Activated T-helper 1 cell treated with anti-CD3 and anti-CD28 coated beads, Interleukin-12 subunit alpha, Interleukin-12 subunit beta, Interleukin-2, Interleukin-4 antibody, amounts not matched to agents 30 ng/mL and 10 ng/mL and 1 ng/mL, durations not matched to agents 14 hours and 24 hours and 36 hours (primary cell): ENCODE results near the gene SERPIND1. TPM values are rescaled to one million over a fixed set of nuclear protein-coding genes. Genes with fewer than 3 reads are reported as not detected.
"Not testable (repeated sequence)": the region's sequence is repeated elsewhere in the genome, so short reads cannot be mapped to it uniquely, and the experiment has no call there.

Experiments used
- DNase-seq: peaks from one replicate; pipeline ENCODE4 v3.0.0; 2021; ENCODE audit warnings: low spot score
- H3K27ac Mint-ChIP-seq: one replicate; pipeline ENCODE4 v1.8.0; 2021; ENCODE audit warnings: mild to moderate bottlenecking, mixed read lengths
- H3K27me3 Mint-ChIP-seq: one replicate; pipeline ENCODE4 v1.8.0; 2022; ENCODE audit warnings: mild to moderate bottlenecking, moderate library complexity, mixed read lengths; ENCODE audit not compliant: insufficient read depth
- H3K36me3 Mint-ChIP-seq: one replicate; pipeline ENCODE4 v1.8.0; 2021; ENCODE audit warnings: low read depth, mixed read lengths
- H3K4me1 Mint-ChIP-seq: one replicate; pipeline ENCODE4 v1.8.0; 2021; ENCODE audit warnings: low read depth, mixed read lengths
- H3K4me3 Mint-ChIP-seq: one replicate; pipeline ENCODE4 v1.8.0; 2021; ENCODE audit warnings: mild to moderate bottlenecking, moderate library complexity, mixed read lengths
- H3K9me3 Mint-ChIP-seq: one replicate; pipeline ENCODE4 v1.8.0; 2021; ENCODE audit warnings: mixed read lengths
- intact Hi-C: fragments of 100-400 bp; cut with micrococcal nuclease; formaldehyde crosslinking; loops from one replicate; pipeline ENCODE4 v1.15.1; 2024
- total RNA-seq: library from RNA; stranded (reverse); gene quantifications from 2 replicates; pipeline ENCODE4 v1.2.3, GENCODE V29; 2022

SERPIND1 gene
- total RNA-seq, 1 donor from 2014 or later, result not detected

DNA sequence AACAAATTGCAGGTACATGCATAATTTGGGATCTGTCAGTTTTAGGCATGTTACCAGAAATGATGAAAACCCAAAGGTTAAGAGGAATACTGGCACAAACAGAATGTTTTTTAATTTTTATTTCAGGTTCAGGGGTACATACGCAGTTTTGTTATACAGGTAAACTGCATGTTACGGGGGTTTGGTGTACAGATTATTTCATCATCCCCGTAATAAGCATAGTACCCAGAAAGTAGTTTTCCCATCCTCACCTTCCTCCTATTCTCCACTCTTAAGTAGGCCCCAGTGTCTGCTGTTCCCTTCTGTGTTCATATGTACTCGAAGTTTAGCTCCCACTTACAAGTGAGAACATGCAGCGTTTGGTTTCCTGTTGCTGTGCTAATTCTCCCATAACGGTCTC, 51.7 kb downstream of the SERPIND1 start:
- intact Hi-C loops, result no loop called here
- Mint-ChIP-seq H3K9me3 (no peaks in the 10 kb centered on the region), H3K27me3 (no peaks in the 10 kb centered on the region), H3K4me3 (no peak overlapping the region), H3K36me3 (peaks cover 24% of the 10 kb centered on the region), H3K27ac (no peak overlapping the region), H3K4me1 (no peaks in the 10 kb centered on the region)
- DNase-seq, result no peak

DNA sequence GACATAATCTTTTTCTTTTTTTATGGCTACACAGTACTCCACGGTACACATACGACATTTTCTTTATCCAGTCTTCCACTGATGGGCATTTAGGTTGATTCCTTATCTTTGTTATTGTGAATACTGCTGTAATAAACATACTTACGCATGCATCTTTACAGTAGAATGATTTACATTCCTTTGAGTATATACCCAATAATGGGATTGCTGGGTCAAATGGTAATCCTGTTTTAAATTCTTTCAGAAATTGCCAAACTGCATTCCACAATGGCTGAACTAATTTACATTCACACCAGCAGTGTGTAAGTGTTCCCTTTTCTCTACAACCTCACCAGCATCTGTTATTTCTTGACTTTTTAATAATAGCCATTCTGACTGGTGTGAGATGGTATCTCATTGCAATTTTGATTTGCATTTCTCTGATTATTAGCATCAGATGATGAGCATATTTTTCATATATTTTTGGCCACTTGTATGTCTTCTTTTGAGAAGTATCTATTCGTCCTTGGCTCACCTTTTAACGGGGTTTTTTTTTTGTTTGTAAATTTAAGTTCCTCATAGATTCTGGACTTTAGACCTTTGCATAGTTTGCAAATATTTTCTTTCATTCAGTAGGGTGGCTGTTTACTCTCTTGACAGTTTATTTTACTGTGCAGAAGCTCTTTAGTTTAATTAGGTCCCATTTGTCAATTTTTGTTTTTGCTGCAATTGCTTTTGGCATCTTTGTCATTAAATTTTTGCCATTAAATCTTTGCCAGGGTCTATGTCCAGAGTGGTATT, 52.6 kb downstream of the SERPIND1 start:
- H3K4me3 Mint-ChIP-seq, H3K27me3 Mint-ChIP-seq, H3K9me3 Mint-ChIP-seq, H3K27ac Mint-ChIP-seq, H3K4me1 Mint-ChIP-seq, DNase-seq, intact Hi-C loops: not testable (repeated sequence)
- peaks cover 27% of the 10 kb centered on the region for H3K36me3 Mint-ChIP-seq

DNA sequence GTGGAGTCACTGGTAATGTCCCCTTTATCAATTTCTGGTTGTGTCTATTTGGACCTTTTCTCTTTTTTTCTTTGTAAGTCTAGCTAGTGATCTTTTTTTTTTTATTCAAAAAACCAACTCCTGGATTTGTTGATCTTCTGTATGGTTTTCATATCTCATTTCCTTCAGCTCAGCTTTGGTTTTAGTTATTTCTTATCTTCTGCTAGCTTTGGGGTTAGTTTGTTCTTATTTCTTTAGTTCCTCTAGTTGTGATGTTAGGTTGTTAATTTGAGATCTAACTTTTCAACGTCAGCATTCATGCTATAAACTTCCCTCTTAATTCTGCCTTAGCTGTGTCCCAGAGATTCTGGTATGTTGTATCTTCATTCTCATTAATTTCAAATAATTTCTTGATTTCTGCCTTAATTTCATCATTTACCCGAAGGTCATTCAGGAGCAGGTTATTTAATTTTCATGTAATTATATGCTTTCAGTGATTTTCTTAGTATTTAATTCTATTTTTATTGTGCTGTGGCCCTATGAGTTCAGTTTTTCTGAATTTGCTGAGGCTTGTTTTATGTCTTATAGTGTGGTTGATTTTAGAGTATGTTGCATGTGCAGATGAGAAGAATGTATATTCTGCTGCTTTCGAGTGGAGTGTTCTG, 55.7 kb downstream of the SERPIND1 start:
- no peaks in the 10 kb centered on the region for H3K9me3 Mint-ChIP-seq
- no peak overlapping the region for H3K27ac Mint-ChIP-seq
- intact Hi-C loops, result no loop called here

DNA sequence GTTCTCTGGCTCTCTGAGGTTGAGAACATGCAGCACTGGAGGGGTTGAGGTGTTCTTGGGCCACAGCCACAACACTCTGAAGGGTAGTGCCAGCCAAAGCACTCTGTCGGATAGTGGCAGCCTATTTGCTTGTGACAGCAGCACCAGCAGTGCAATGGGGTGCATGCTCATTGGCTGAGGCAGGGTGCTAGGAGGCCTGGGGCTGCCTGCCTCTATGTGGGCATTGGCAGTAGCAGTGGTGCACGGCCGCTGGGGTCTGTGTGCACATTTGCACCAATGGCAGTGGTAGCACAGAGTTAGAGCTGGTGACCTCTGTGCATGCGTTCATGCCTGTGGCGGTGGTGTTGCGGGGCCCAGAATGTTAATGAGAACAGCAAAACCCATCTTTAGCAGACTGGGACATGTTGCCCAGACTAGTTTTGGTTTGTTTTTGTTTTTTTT, 59.3 kb downstream of the SERPIND1 start:
- Mint-ChIP-seq H3K36me3 (peaks cover 40% of the 10 kb centered on the region), H3K4me1 (peaks cover 9% of the 10 kb centered on the region), H3K27ac (no peak overlapping the region), H3K4me3 (no peak overlapping the region), H3K9me3 (no peaks in the 10 kb centered on the region), H3K27me3 (no peaks in the 10 kb centered on the region)
- no peak for DNase-seq
- intact Hi-C loops, result no loop called here

More for the DNA sequence above, 55.7 kb downstream of the SERPIND1 start:
- Mint-ChIP-seq H3K27me3 (no peaks in the 10 kb centered on the region), H3K4me3 (no peak overlapping the region), H3K4me1 (no peaks in the 10 kb centered on the region), H3K36me3 (peaks cover 38% of the 10 kb centered on the region)
- DNase-seq, result no peak

DNA sequence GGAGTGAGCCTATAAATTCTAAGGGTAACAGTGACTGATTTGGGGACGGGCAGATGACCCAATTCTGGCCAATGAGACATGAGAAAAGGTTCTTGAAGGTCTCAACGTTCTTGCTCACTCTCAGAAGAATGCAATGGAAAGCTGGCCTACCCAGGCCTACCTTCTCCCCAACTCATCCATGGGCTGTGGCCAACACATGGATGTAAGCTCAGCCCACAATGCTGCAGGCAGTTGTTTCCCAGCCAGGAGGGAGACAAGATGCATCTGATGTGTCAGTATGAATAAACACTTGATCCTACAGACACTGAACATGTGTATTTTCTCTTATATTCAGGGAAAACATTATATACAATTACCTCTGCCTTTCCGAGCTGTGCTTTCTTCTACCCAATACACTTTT, 60.3 kb downstream of the SERPIND1 start:
- no peak for DNase-seq
- Mint-ChIP-seq H3K27me3 (no peaks in the 10 kb centered on the region), H3K4me1 (peaks cover 13% of the 10 kb centered on the region), H3K27ac (no peak overlapping the region), H3K36me3 (peaks cover 37% of the 10 kb centered on the region), H3K9me3 (no peaks in the 10 kb centered on the region), H3K4me3 (no peak overlapping the region)
- intact Hi-C loops, result no loop called here

DNA sequence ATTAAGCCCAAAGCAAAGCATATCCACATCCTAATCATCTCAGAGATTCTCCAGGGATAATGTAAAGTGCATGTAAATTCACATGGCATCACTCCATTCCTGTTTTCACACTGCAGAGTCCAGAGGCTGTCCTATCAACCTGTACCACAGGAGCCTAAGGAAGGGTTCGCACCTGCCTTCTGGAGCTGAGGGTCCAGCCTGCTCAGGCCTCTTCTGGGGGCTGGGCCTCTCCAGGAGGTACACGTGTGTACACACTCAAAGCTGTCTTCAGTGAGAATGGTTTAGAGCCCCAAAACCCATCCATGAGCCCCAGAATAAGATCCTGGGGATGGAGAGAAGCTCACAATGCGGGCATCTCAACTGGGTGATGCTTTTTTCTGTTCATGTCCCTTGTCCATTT, 60.8 kb downstream of the SERPIND1 start:
- Mint-ChIP-seq H3K27me3 (no peaks in the 10 kb centered on the region), H3K4me1 (peaks cover 13% of the 10 kb centered on the region), H3K4me3 (no peak overlapping the region), H3K27ac (no peak overlapping the region), H3K9me3 (no peaks in the 10 kb centered on the region), H3K36me3 (peaks cover 36% of the 10 kb centered on the region)
- no peak for DNase-seq
- intact Hi-C loops, result no loop called here

Other genes starting within 250 kb of the SERPIND1 start
- gene PI4KA, start 84.7 kb downstream of the SERPIND1 start, total RNA-seq, result 80.4 and 84.7 TPM in 2 replicates
- gene SNAP29, start 84.9 kb downstream of the SERPIND1 start, total RNA-seq, result 24.6 and 27.7 TPM in 2 replicates
- 78.2 and 79.2 TPM in 2 replicates for gene CRKL, start 143.3 kb downstream of the SERPIND1 start, total RNA-seq
- 0.88 and 0.93 TPM in 2 replicates for gene AIFM3, start 193.1 kb downstream of the SERPIND1 start, total RNA-seq
- 81.9 and 87.5 TPM in 2 replicates for gene LZTR1, start 208.2 kb downstream of the SERPIND1 start, total RNA-seq
- gene THAP7, start 228.0 kb downstream of the SERPIND1 start, total RNA-seq, result 35.1 and 36.8 TPM in 2 replicates
- gene P2RX6, start 241.1 kb downstream of the SERPIND1 start, total RNA-seq, result 0.18 and 0.22 TPM in 2 replicates